B cell (primary cell): ENCODE measurements around the gene SDK1.

Experiments
- EZH2 ChIP-seq: IDR thresholded peaks from 2 replicates; pipeline ENCODE4 v1.6.1; 2012; ENCODE audit warnings: borderline replicate concordance, low read depth, mild to moderate bottlenecking, moderate library complexity, low read length; ENCODE audit not compliant: insufficient read depth, poor library complexity, severe bottlenecking
- TF ChIP-seq, protein P1 (sequence below): fragments of 200-600 bp; IDR thresholded peaks from one replicate; pipeline ENCODE4 v1.8.0; 2022; ENCODE audit warnings: antibody characterized with exemption, mild to moderate bottlenecking

DNA sequence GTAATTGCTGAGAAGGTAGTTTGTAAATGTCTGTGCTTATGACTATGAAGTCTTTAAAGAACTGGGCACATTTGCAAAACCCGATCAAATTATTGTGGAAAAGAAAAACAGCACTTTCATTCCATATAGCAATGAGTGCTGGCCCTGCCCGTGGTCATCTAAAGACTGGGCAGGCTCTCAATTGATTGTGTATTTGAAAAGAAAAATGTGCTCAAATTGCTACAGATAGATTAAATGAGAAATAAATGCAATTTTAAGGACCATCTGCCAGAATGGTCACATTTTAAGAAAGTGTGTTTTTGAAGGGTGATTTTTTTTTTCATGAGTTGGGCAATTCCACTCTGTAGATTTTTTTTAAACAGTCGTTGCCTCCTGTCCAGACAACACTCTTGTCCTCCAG lies 672.2 kb downstream of the SDK1 start:
- TF ChIP-seq, protein P1, sequence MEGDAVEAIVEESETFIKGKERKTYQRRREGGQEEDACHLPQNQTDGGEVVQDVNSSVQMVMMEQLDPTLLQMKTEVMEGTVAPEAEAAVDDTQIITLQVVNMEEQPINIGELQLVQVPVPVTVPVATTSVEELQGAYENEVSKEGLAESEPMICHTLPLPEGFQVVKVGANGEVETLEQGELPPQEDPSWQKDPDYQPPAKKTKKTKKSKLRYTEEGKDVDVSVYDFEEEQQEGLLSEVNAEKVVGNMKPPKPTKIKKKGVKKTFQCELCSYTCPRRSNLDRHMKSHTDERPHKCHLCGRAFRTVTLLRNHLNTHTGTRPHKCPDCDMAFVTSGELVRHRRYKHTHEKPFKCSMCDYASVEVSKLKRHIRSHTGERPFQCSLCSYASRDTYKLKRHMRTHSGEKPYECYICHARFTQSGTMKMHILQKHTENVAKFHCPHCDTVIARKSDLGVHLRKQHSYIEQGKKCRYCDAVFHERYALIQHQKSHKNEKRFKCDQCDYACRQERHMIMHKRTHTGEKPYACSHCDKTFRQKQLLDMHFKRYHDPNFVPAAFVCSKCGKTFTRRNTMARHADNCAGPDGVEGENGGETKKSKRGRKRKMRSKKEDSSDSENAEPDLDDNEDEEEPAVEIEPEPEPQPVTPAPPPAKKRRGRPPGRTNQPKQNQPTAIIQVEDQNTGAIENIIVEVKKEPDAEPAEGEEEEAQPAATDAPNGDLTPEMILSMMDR, result no peak
- TF ChIP-seq EZH2, result no peak
